CD4-positive, alpha-beta memory T cell (primary cell): ENCODE measurements around the gene BRWD1. TPM values are rescaled to one million over a fixed set of nuclear protein-coding genes. Genes with fewer than 3 reads are reported as not detected.
"Not testable (repeated sequence)": the region's sequence is repeated elsewhere in the genome, so short reads cannot be mapped to it uniquely, and the experiment has no call there.

ENCODE experiments used
- CTCF ChIA-PET: fragments of 350-600 bp; sonication (Branson Sonifier 250); formaldehyde crosslinking; loops from one replicate; lab custom pipeline; 2021; ENCODE audit warnings: inconsistent platforms; ENCODE audit not compliant: partially characterized antibody; lab: Charles Lee
- POLR2A ChIA-PET: fragments of 350-600 bp; sonication (Branson Sonifier 250); formaldehyde crosslinking; loops from one replicate; lab custom pipeline; 2021; ENCODE audit not compliant: partially characterized antibody; lab: Charles Lee
- DNase-seq, 5 donors: peaks; one replicate each; pipeline versions ENCODE4 v3.0.0 to v3.0.0-alpha.2; 2020 to 2022; ENCODE audit warnings: mixed read lengths in 1 of 5
- H3K27ac ChIP-seq: one replicate; pipeline ENCODE4 v1.7.0; 2013; ENCODE audit warnings: low read depth, low read length
- H3K27me3 ChIP-seq: 2 replicates; pipeline ENCODE4 v1.7.0; 2013; ENCODE audit warnings: mild to moderate bottlenecking, low read length, moderate library complexity; ENCODE audit not compliant: insufficient read depth
- H3K36me3 ChIP-seq: 2 replicates; pipeline ENCODE4 v1.7.0; 2013; ENCODE audit warnings: mild to moderate bottlenecking, low read length, moderate library complexity; ENCODE audit not compliant: insufficient read depth
- H3K4me1 ChIP-seq: 2 replicates; pipeline ENCODE4 v1.7.0; 2013; ENCODE audit warnings: mild to moderate bottlenecking, low read length, moderate library complexity; ENCODE audit not compliant: insufficient read depth
- H3K4me3 ChIP-seq, 2 donors: one replicate each; pipeline ENCODE4 v1.7.0; 2013; ENCODE audit warnings: low read length in 2 of 2, mild to moderate bottlenecking in 1 of 2
- H3K9me3 ChIP-seq, 2 donors: one replicate each; pipeline ENCODE4 v1.7.0; 2013; ENCODE audit warnings: low read length in 2 of 2, control low read depth in 1 of 2; ENCODE audit not compliant: control insufficient read depth in 1 of 2
- H3K27ac Mint-ChIP-seq, 7 donors: one replicate each; pipeline ENCODE4 v1.8.0; 2020 to 2021; ENCODE audit warnings: mixed read lengths in 7 of 7, mild to moderate bottlenecking in 6 of 7, inconsistent platforms in 3 of 7, moderate library complexity in 3 of 7
- H3K27me3 Mint-ChIP-seq, 2 donors: one replicate each; pipeline ENCODE4 v1.8.0; 2020 to 2021; ENCODE audit warnings: mixed read lengths in 2 of 2
- H3K36me3 Mint-ChIP-seq, 2 donors: one replicate each; pipeline ENCODE4 v1.8.0; 2020 to 2021; ENCODE audit warnings: mixed read lengths in 2 of 2, inconsistent platforms in 1 of 2, mild to moderate bottlenecking in 1 of 2
- H3K4me1 Mint-ChIP-seq, 4 donors: one replicate each; pipeline ENCODE4 v1.8.0; 2020 to 2021; ENCODE audit warnings: mixed read lengths in 4 of 4, mild to moderate bottlenecking in 1 of 4
- H3K4me3 Mint-ChIP-seq, 8 donors: one replicate each; pipeline ENCODE4 v1.8.0; 2020 to 2021; ENCODE audit warnings: mixed read lengths in 8 of 8, mild to moderate bottlenecking in 7 of 8, moderate library complexity in 6 of 8, inconsistent platforms in 3 of 8
- H3K9me3 Mint-ChIP-seq, 8 donors: one replicate each; pipeline ENCODE4 v1.8.0; 2020 to 2021; ENCODE audit warnings: mixed read lengths in 8 of 8, mild to moderate bottlenecking in 5 of 8, inconsistent platforms in 3 of 8, moderate library complexity in 1 of 8
- intact Hi-C: fragments of 100-400 bp; cut with micrococcal nuclease; formaldehyde crosslinking; loops from one replicate; pipeline ENCODE4 v1.15.1; 2023
- polyA plus RNA-seq, 2 donors: library from polyadenylated mRNA; unstranded; fragments of 300-500 nt; fragmentation: Illumina TruSeq; gene quantifications; one replicate each; pipeline ENCODE4 v1.2.3, GENCODE V29; 2021
- total RNA-seq, 2 experiments: library from RNA; stranded (reverse); gene quantifications; one replicate each; pipeline ENCODE4 v1.2.3, GENCODE V29; 2021

The BRWD1 gene
- total and polyA plus RNA-seq, 4 experiments from 2014 or later: 32.7 to 99.0 (median 66.1) TPM

DNA sequence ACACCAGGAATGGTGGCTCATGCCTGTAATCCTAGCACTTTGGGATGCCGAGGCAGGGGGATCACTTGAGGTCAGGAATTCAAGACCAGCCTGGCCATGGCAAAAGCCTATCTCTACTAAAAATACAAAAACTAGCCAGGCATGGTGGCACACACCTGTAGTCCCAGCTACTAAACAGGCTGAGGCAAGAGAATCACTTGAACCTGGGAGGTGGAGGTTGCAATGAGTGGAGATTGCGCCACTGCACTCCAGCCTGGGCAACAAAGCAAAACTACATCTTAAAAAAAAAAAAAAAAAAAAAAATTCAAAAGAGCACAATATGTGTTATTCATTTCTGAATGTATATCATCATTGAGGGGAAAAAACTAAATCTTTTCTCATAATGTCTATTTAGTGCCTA lies 92.6 kb downstream of the BRWD1 start:
- H3K27ac Mint-ChIP-seq, DNase-seq, H3K4me3 Mint-ChIP-seq, H3K27me3 Mint-ChIP-seq, H3K4me1 Mint-ChIP-seq, CTCF ChIA-PET, H3K27me3 ChIP-seq, H3K9me3 Mint-ChIP-seq, H3K9me3 ChIP-seq, H3K27ac ChIP-seq, POLR2A ChIA-PET, intact Hi-C loops, H3K4me1 ChIP-seq, H3K4me3 ChIP-seq: not testable (repeated sequence)
- peaks cover 22% of the 10 kb centered on the region for H3K36me3 ChIP-seq
- peaks cover 47 to 60% of the 10 kb centered on the region in 2 donors for H3K36me3 Mint-ChIP-seq

DNA sequence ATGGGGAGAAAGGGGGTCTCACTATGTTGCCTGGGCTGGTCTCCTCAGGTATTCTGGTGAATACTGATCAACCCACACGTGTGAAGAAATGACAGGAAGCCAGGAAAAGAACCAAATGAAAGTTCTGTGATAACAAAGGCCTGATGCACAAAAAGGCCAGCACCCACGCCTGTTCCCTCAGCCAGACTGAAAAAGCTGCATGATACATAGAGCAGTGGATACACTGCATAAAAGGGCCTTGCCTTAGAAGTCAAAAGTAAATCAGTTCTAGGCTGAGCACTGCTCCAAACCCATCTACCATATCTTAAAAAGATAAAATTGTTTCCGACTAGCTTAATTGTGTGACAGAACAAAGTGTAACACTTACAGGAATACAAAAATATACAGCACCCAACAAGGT lies 93.3 kb downstream of the BRWD1 start:
- Mint-ChIP-seq H3K36me3 (peaks cover 50 to 61% of the 10 kb centered on the region in 2 donors), H3K27ac (peak overlapping the region in 1 of 7 donors; percentile 31), H3K4me1 (peaks cover 3 to 9% (median 6%) of the 10 kb centered on the region in 4 donors), H3K27me3 (no peaks in the 10 kb centered on the region), H3K9me3 (no peaks in the 10 kb centered on the region), H3K4me3 (no peak overlapping the region)
- DNase-seq: no peak
- H3K36me3 ChIP-seq: peaks cover 22% of the 10 kb centered on the region
- no peaks in the 10 kb centered on the region for H3K27me3 ChIP-seq
- no peak overlapping the region for H3K4me3 ChIP-seq
- CTCF ChIA-PET: no interaction called here
- intact Hi-C loops: no loop called here
- no peaks in the 10 kb centered on the region for H3K9me3 ChIP-seq
- POLR2A ChIA-PET: no interaction called here
- H3K27ac ChIP-seq: no peak overlapping the region
- no peaks in the 10 kb centered on the region for H3K4me1 ChIP-seq

DNA sequence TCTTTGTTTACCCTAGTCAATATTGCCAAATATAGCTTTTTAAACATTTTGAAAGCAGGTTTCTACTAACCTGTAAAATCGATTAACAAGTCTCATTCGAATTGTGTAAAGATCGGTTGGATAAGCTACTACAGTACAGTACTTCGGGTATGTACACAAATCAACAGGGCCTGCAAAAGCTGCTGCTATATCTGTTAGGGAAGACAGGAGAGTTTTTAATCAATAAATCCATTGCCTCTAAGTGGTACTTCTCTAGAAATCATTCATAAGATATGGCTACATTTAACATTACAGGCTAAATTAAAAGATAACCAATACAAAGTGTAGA lies 95.4 kb downstream of the BRWD1 start:
- H3K9me3 ChIP-seq: no peaks in the 10 kb centered on the region
- ChIA-PET CTCF (interaction anchor here (1.0 to 1.5 kb wide), 2 partner anchors 13 to 169 kb away, joined by 3 read pairs; no protein-coding TSS in a partner anchor), POLR2A (no interaction called here)
- peaks cover 18% of the 10 kb centered on the region for H3K36me3 ChIP-seq
- Mint-ChIP-seq H3K9me3 (no peaks in the 10 kb centered on the region), H3K27me3 (no peaks in the 10 kb centered on the region), H3K4me1 (peaks cover 3 to 6% (median 4%) of the 10 kb centered on the region in 4 donors), H3K4me3 (no peak overlapping the region), H3K27ac (peak overlapping the region in 1 of 7 donors; percentile 10), H3K36me3 (peaks cover 43 to 57% of the 10 kb centered on the region in 2 donors)
- no peak overlapping the region for H3K4me3 ChIP-seq
- H3K4me1 ChIP-seq: no peaks in the 10 kb centered on the region
- H3K27me3 ChIP-seq: no peaks in the 10 kb centered on the region
- no peak for DNase-seq
- intact Hi-C loops: no loop called here
- H3K27ac ChIP-seq: no peak overlapping the region

DNA sequence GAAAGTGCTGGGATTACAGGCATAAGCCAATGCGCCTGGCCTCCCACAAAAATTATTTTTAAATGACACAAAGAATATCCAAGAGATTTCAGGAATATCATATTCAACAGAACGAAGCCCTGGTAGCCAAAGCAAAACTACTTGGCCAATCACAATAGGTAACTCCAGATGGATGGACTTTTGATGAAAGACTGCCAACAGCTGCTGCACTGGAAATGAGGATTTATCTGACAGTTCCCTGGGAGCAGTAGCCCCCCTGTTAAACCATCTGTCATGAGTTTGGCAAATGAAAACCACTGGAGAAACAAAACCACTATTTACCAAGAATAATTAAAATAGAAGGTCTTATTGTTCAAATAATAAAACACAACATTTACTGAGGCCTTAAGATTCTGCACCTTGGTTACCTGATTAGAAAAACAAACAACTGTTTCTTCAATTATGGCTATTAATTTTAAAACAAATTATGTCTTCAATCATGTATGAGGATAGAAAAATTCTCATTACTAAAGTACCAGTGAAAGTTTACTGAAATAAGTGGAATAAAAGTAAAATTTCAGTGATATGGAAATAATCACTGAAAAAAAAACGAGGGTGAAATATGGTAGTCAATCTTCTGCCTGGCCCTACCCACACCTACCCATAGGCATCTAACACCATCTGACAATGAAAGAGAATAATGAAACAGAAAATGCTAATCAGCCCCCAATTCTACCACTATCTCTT lies 95.9 kb downstream of the BRWD1 start:
- Histone ChIP-seq H3K27me3 (no peaks in the 10 kb centered on the region), H3K27ac (no peak overlapping the region), H3K4me1 (no peaks in the 10 kb centered on the region), H3K9me3 (no peaks in the 10 kb centered on the region), H3K4me3 (no peak overlapping the region), H3K36me3 (peaks cover 13% of the 10 kb centered on the region)
- intact Hi-C loops: no loop called here
- DNase-seq: no peak
- ChIA-PET POLR2A (no interaction called here), CTCF (interaction anchor here (1.0 to 1.5 kb wide), 2 partner anchors 13 to 170 kb away, joined by 3 read pairs; no protein-coding TSS in a partner anchor)
- Mint-ChIP-seq H3K4me1 (peaks cover 3 to 6% (median 4%) of the 10 kb centered on the region in 4 donors), H3K4me3 (no peak overlapping the region), H3K27me3 (no peaks in the 10 kb centered on the region), H3K27ac (peak overlapping the region in 1 of 7 donors; percentile 10), H3K9me3 (no peaks in the 10 kb centered on the region), H3K36me3 (peaks cover 41 to 56% of the 10 kb centered on the region in 2 donors)

DNA sequence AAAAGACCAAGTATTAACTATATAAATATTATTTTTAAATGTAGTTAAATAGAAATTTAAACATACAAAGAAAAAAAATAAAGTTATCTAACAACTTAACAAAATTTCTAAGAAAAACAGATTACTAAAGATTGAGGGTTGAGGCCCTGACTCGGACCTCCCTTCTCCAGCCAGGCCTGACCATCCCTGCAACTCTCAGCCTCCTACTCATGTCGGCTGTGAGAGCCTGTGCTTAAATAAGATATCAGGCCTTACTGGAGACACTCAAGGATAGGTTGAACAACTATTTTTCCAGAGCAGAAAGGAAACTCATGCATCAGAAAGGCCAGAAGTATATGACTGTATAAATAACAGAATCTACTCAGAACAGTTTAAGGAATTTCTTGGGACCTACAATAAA lies 97.1 kb downstream of the BRWD1 start:
- intact Hi-C loops: no loop called here
- H3K27ac ChIP-seq: no peak overlapping the region
- peaks cover 4% of the 10 kb centered on the region for H3K36me3 ChIP-seq
- no peak for DNase-seq
- no peak overlapping the region for H3K4me3 ChIP-seq
- no peak overlapping the region for H3K4me3 Mint-ChIP-seq
- no peaks in the 10 kb centered on the region for H3K27me3 ChIP-seq
- H3K4me1 Mint-ChIP-seq: peaks cover 9 to 15% (median 13%) of the 10 kb centered on the region in 4 donors
- H3K27me3 Mint-ChIP-seq: no peaks in the 10 kb centered on the region
- peaks cover 38 to 53% of the 10 kb centered on the region in 2 donors for H3K36me3 Mint-ChIP-seq
- H3K4me1 ChIP-seq: no peaks in the 10 kb centered on the region
- H3K9me3 ChIP-seq: no peaks in the 10 kb centered on the region
- peaks cover 0 to under 1% (median 0%) of the 10 kb centered on the region in 8 donors for H3K9me3 Mint-ChIP-seq
- H3K27ac Mint-ChIP-seq: no peak overlapping the region
- CTCF ChIA-PET: interaction anchor here (1.0 kb wide), 1 partner anchor 26 kb away, joined by 3 read pairs; no protein-coding TSS in a partner anchor
- POLR2A ChIA-PET: no interaction called here

DNA sequence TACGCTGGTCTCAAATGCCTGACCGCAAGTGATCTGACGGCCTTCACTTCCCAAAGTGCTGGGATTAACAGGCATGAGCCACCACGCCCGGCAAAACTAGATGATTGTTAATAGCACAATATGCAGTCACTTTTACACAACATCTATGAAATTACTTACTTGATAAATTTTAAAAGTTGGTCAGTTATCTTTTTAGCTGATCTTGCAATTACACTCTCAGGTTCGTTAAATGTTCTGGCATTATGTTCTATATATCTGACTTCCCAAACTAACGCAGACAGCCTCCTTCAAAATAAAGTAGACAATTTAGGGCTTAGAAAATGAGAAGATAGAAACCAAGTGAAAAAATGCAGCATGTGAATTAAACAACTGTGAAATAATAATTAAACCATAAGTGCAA lies 98.4 kb downstream of the BRWD1 start:
- Histone ChIP-seq H3K9me3 (no peaks in the 10 kb centered on the region), H3K4me1 (peaks cover 12% of the 10 kb centered on the region), H3K4me3 (no peak overlapping the region), H3K27me3 (no peaks in the 10 kb centered on the region), H3K27ac (no peak overlapping the region), H3K36me3 (peaks cover 8% of the 10 kb centered on the region)
- Mint-ChIP-seq H3K9me3 (peaks cover 0 to 2% (median 0%) of the 10 kb centered on the region in 8 donors), H3K4me3 (no peak overlapping the region), H3K36me3 (peaks cover 44 to 60% of the 10 kb centered on the region in 2 donors), H3K27ac (peak overlapping the region in 1 of 7 donors; percentile 17), H3K4me1 (peaks cover 17 to 27% (median 22%) of the 10 kb centered on the region in 4 donors), H3K27me3 (no peaks in the 10 kb centered on the region)
- POLR2A ChIA-PET: no interaction called here
- CTCF ChIA-PET: no interaction called here
- no peak for DNase-seq
- intact Hi-C loops: no loop called here

DNA sequence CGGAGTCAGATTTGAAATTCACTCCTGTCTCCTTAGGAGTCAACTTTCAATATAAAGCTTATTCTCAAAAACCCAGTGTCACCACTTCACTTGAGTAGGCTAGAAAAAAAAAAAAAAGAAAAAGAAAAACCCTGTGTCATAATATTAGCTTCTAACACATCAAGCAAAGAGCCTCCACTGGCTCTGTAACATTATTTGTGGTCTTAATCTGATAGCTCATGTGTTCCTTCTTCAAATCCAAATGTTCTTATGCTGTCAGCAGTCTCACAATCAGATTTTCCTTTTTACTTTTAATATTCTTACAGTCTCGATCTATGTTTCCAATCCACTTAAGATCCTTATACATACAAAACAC lies 104.1 kb downstream of the BRWD1 start:
- H3K27me3 Mint-ChIP-seq: no peaks in the 10 kb centered on the region
- CTCF ChIA-PET: interaction anchor here (1.0 to 1.3 kb wide), 3 partner anchors 12 to 178 kb away, joined by 3 to 6 read pairs (median 3); no protein-coding TSS in a partner anchor
- H3K4me1 ChIP-seq: peaks cover 27% of the 10 kb centered on the region
- no peak overlapping the region for H3K27ac ChIP-seq
- POLR2A ChIA-PET: no interaction called here
- peaks cover 25% of the 10 kb centered on the region for H3K36me3 ChIP-seq
- no peak for DNase-seq
- intact Hi-C loops: no loop called here
- peaks cover 59 to 66% of the 10 kb centered on the region in 2 donors for H3K36me3 Mint-ChIP-seq
- peaks cover 0 to 2% (median 0%) of the 10 kb centered on the region in 8 donors for H3K9me3 Mint-ChIP-seq
- no peaks in the 10 kb centered on the region for H3K27me3 ChIP-seq
- H3K4me3 Mint-ChIP-seq: peak overlapping the region in 2 of 8 donors; percentile 14 to 23
- peaks cover 26 to 44% (median 34%) of the 10 kb centered on the region in 4 donors for H3K4me1 Mint-ChIP-seq
- H3K9me3 ChIP-seq: no peaks in the 10 kb centered on the region
- peak overlapping the region in 3 of 7 donors; percentile 57 to 86 (median 57) for H3K27ac Mint-ChIP-seq
- H3K4me3 ChIP-seq: no peak overlapping the region
